ENCODE results near the gene PPP4C.

- TF ChIP-seq CTCF (IDR thresholded peaks at IDR 0.05; ENCODE audit: insufficient read depth, low read length): peak; percentile 8
- no peak for TF ChIP-seq REST (IDR thresholded peaks at IDR 0.05; ENCODE audit: insufficient replicate concordance, low read depth)
- no peak for TF ChIP-seq SPI1 (IDR thresholded peaks at IDR 0.05; ENCODE audit: borderline replicate concordance, low read depth)
- TF ChIP-seq POLR2AphosphoS5 (IDR thresholded peaks at IDR 0.05; ENCODE audit: low read depth): no peak
- no peak for TF ChIP-seq GABPA (IDR thresholded peaks at IDR 0.05; ENCODE audit: low read depth)
Measured at GRCh38 chr16:30041841-30042240, 34.0 kb upstream of the PPP4C start.
